Spinal cord (tissue), 10 donors: Measurements from ENCODE around the gene BAIAP2. TPM values are rescaled to one million over a fixed set of nuclear protein-coding genes. Genes with fewer than 3 reads are reported as not detected.
"Not testable (repeated sequence)": the region's sequence is repeated elsewhere in the genome, so short reads cannot be mapped to it uniquely, and the experiment has no call there.

Source experiments
- DNase-seq, 6 donors: peaks; one replicate each; pipeline versions ENCODE4 v3.0.0 to v3.0.0-alpha.2; 2013 to 2015; ENCODE audit warnings: low spot score in 6 of 6, low read depth in 4 of 6
- H3K27ac ChIP-seq: one replicate; pipeline ENCODE4 v1.5.1; 2013; ENCODE audit warnings: low read depth, low read length, control low read depth
- H3K27me3 ChIP-seq: one replicate; pipeline ENCODE4 v1.6.1; 2013; ENCODE audit warnings: low read length; ENCODE audit not compliant: control insufficient read depth, insufficient read depth
- H3K36me3 ChIP-seq: one replicate; pipeline ENCODE4 v1.6.1; 2013; ENCODE audit warnings: low read length; ENCODE audit not compliant: control insufficient read depth, insufficient read depth
- H3K4me1 ChIP-seq: one replicate; pipeline ENCODE4 v1.6.1; 2013; ENCODE audit warnings: low read length; ENCODE audit not compliant: control insufficient read depth, insufficient read depth
- H3K4me3 ChIP-seq: one replicate; pipeline ENCODE4 v1.5.1; 2013; ENCODE audit warnings: low read depth, low read length, control low read depth
- H3K9me3 ChIP-seq: one replicate; pipeline ENCODE4 v1.6.1; 2013; ENCODE audit warnings: low read length; ENCODE audit not compliant: control insufficient read depth, insufficient read depth
- WGBS: methylation state at CpG from one replicate; pipeline ENCODE4 v1.1.5; 2013; ENCODE audit warnings: missing lambda C conversion rate; ENCODE audit not compliant: insufficient coverage; 5-methylcytosine and 5-hydroxymethylcytosine counted together
- polyA plus RNA-seq, 2 donors: library from polyadenylated mRNA; unstranded; fragments of 120-200 nt; gene quantifications; one replicate each; pipeline ENCODE4 v1.2.1, GENCODE V29; 2013; ENCODE audit not compliant: insufficient read length in 2 of 2
- total RNA-seq, 2 donors: library from RNA; depleted of rRNA in 1 of 2; stranded (reverse); fragments of 120-200 nt in 1 of 2; fragments of >200 nt in 1 of 2; gene quantifications; one replicate each; pipeline versions ENCODE4 v1.2.3 to v1.2.4, GENCODE V29; 2013 to 2014
- donor health status: healthy.

BAIAP2 gene
- total and polyA plus RNA-seq, 4 donors = 16.8 to 55.6 (median 37.8) TPM

GRCh38 chr17:81142301-81143199 lies 107.6 kb downstream of the BAIAP2 start:
- H3K4me1 ChIP-seq = peaks cover 32% of the 10 kb centered on the region
- H3K27ac ChIP-seq = no peak overlapping the region
- peaks cover 26% of the 10 kb centered on the region for H3K36me3 ChIP-seq
- DNase-seq = peak in 2 of 6 donors; percentile 82 to 87
- 45% methylated on average over 24 of the region's 25 CpGs for WGBS
- H3K4me3 ChIP-seq = no peak overlapping the region
- no peaks in the 10 kb centered on the region for H3K9me3 ChIP-seq
- no peaks in the 10 kb centered on the region for H3K27me3 ChIP-seq

DNA sequence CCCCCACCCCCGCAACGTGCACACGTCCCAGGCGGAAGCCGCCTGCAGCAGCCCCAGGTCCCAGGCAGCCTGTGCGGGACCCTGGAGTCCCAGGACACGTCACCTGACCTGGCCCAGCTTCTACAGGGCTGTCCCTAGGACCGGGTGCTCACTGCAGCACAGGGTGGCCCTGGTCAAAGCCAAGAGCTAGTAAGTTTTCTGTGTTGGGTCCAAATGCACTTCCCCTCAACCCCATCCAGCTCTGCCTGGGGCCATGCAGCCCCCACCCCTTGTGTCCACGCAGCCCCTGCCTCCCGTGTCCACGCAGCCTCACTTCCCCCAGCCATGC lies 108.2 kb downstream of the BAIAP2 start:
- no peak for DNase-seq
- Histone ChIP-seq H3K27ac (no peak overlapping the region), H3K4me3 (no peak overlapping the region), H3K27me3 (no peaks in the 10 kb centered on the region), H3K9me3 (no peaks in the 10 kb centered on the region), H3K36me3 (peaks cover 27% of the 10 kb centered on the region), H3K4me1 (peaks cover 33% of the 10 kb centered on the region)
- WGBS = 74% methylated on average over 8 of the region's 11 CpGs

- no peak overlapping the region for H3K27ac ChIP-seq
These were observed 108.9 kb downstream of the BAIAP2 start for GRCh38 chr17:81143717-81144422.

GRCh38 chr17:81144423-81144781 lies 109.5 kb downstream of the BAIAP2 start:
- Histone ChIP-seq H3K4me1 (peaks cover 30% of the 10 kb centered on the region), H3K9me3 (no peaks in the 10 kb centered on the region), H3K4me3 (no peak overlapping the region), H3K27ac (no peak overlapping the region), H3K36me3 (peaks cover 35% of the 10 kb centered on the region), H3K27me3 (no peaks in the 10 kb centered on the region)
- WGBS = 61% methylated on average over 12 of the region's 14 CpGs
- DNase-seq = no peak

More at GRCh38 chr17:81143717-81144422, 108.9 kb downstream of the BAIAP2 start:
- Histone ChIP-seq H3K27me3 (no peaks in the 10 kb centered on the region), H3K9me3 (no peaks in the 10 kb centered on the region), H3K4me3 (no peak overlapping the region), H3K4me1 (peaks cover 35% of the 10 kb centered on the region), H3K36me3 (peaks cover 34% of the 10 kb centered on the region)
- no peak for DNase-seq
- 96% methylated on average over 15 of the region's 17 CpGs for WGBS

- H3K36me3 ChIP-seq = peaks cover 45% of the 10 kb centered on the region
- not testable (repeated sequence) for H3K27me3 ChIP-seq, H3K4me3 ChIP-seq, H3K27ac ChIP-seq, DNase-seq, H3K9me3 ChIP-seq
- WGBS = 40% methylated on average over 2 of the region's 10 CpGs
- H3K4me1 ChIP-seq = peaks cover 26% of the 10 kb centered on the region
These were observed 111.3 kb downstream of the BAIAP2 start for GRCh38 chr17:81146208-81146607.

DNA sequence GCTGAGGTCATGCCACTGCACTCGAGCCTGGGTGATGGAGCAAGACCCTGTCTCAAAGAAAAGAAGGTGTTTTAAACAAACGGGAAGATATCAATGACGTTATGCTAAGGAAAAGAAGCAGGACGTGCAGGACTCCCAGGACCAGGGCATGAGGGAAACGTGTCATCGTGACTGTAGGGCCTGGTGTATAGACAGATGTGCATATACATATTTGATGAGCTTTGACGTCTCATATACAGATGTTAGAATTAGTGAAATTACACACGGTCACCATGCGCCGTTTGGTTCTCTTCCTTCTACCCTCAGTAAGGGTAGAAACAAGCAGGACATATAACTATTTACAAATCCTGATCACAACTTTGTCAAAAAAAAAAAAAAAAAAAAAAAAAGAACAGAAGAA lies 112.8 kb downstream of the BAIAP2 start:
- no peaks in the 10 kb centered on the region for H3K27me3 ChIP-seq
- no peak overlapping the region for H3K4me3 ChIP-seq
- no peak for DNase-seq
- no peak overlapping the region for H3K27ac ChIP-seq
- H3K4me1 ChIP-seq = peaks cover 20% of the 10 kb centered on the region
- H3K9me3 ChIP-seq = no peaks in the 10 kb centered on the region
- peaks cover 46% of the 10 kb centered on the region for H3K36me3 ChIP-seq
- WGBS = 86% methylated on average over 4 of the region's 10 CpGs

- DNase-seq = no peak
- Histone ChIP-seq H3K4me1 (peaks cover 14% of the 10 kb centered on the region), H3K9me3 (no peaks in the 10 kb centered on the region), H3K4me3 (no peak overlapping the region), H3K27ac (no peak overlapping the region), H3K36me3 (peaks cover 38% of the 10 kb centered on the region), H3K27me3 (no peaks in the 10 kb centered on the region)
- 96% methylated on average over 12 of the region's 15 CpGs for WGBS
These were observed 113.6 kb downstream of the BAIAP2 start for GRCh38 chr17:81148571-81148970.

DNA sequence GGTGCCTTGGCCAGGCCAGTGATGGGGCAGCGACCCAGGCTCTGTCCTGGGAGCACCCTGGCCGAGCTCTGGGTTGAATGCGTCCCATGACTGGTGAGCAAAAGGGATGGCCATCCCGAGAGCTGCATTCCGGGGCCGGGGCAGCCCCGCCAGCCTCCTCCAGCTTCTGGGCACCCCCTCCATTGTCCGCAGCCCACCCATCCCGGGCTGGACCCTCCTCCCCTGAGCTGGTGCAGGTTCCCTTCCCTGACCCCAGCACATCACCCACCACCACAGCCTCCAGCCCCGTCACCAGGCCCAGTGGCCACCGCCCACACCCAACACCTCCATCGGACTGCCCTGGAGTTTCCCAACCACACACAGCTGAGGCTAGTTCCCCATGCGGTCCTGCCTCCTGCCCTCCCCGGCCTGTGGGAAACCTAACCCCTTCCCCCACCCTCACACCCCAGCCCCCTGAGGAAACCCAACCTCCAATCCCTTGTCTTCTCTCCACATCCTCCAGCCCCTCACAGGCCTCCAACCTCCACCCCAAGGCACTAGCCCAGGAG lies 114.1 kb downstream of the BAIAP2 start:
- DNase-seq = no peak
- Histone ChIP-seq H3K4me1 (peaks cover 10% of the 10 kb centered on the region), H3K9me3 (no peaks in the 10 kb centered on the region), H3K27me3 (no peaks in the 10 kb centered on the region), H3K36me3 (peaks cover 33% of the 10 kb centered on the region), H3K27ac (no peak overlapping the region), H3K4me3 (no peak overlapping the region)
- 81% methylated on average over 14 of the region's 14 CpGs for WGBS

DNA sequence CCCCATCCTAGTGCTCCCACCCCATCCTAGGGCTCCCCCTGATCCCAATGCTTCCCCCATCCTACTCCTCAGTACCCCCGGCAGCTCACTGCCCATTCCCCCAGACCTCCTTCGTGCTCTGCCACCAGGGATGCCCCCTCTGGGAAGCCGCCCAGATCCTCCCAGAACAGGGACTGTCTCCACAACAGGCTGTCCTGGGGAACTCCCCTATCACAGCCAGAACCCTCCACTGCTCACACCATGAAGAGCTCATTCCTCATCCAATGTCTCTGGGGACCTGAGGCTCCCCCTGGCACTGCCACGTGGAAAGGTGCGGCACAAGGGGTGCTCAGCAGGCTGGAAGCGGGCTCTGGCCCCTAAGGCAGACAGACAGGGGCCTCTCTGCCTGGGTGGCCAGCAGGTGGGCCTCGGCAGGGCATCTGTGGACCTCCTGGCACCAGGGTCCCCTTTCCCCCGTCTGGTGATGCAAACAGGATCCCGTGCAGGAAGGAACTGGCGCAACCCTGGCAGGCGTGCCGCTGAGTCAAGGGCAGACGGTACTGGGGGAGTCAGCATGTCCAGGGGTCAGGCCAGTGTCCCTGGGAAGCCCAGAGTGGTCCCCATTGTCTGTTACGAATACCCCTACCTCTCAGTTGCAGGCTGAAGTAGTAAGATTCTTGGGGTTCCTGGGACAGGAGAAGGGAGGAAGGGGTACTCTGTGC lies 115.6 kb downstream of the BAIAP2 start:
- DNase-seq = no peak
- no peaks in the 10 kb centered on the region for H3K27me3 ChIP-seq
- peaks cover 6% of the 10 kb centered on the region for H3K4me1 ChIP-seq
- WGBS = 77% methylated on average over 13 of the region's 14 CpGs
- H3K9me3 ChIP-seq = no peaks in the 10 kb centered on the region
- peaks cover 29% of the 10 kb centered on the region for H3K36me3 ChIP-seq
- no peak overlapping the region for H3K27ac ChIP-seq
- no peak overlapping the region for H3K4me3 ChIP-seq
